Fibroblast of lung (primary cell): ENCODE data around the gene CRYBB1. TPM values are rescaled to one million over a fixed set of nuclear protein-coding genes. Genes with fewer than 3 reads are reported as not detected.

Experiments used
- DNase-seq, 2 donors: peaks; one replicate each; pipeline versions ENCODE4 v3.0.0 to v3.0.0-alpha.2; 2010; ENCODE audit warnings: low read depth in 2 of 2
- H2AFZ ChIP-seq: 2 replicates; pipeline ENCODE4 v1.5.1; 2012; ENCODE audit warnings: low read length, control low read depth, inconsistent platforms
- H3K27ac ChIP-seq: 2 replicates; pipeline ENCODE4 v1.5.1; 2011; ENCODE audit warnings: low read length, control low read depth; ENCODE audit not compliant: insufficient read depth
- H3K27me3 ChIP-seq: 2 replicates; pipeline ENCODE4 v1.5.1; 2011; ENCODE audit warnings: mild to moderate bottlenecking, low read length; ENCODE audit not compliant: control insufficient read depth, insufficient read depth
- H3K36me3 ChIP-seq: 2 replicates; pipeline ENCODE4 v1.5.1; 2011; ENCODE audit warnings: low read length; ENCODE audit not compliant: control insufficient read depth, insufficient read depth
- H3K4me1 ChIP-seq: 2 replicates; pipeline ENCODE4 v1.5.1; 2011; ENCODE audit warnings: low read length; ENCODE audit not compliant: control insufficient read depth, insufficient read depth; ENCODE audit errors: extremely low read depth
- H3K4me2 ChIP-seq: 2 replicates; pipeline ENCODE4 v1.5.1; 2011; ENCODE audit warnings: low read length, control low read depth; ENCODE audit not compliant: insufficient read depth; ENCODE audit errors: extremely low read depth
- H3K4me3 ChIP-seq, 4 experiments: fragments of 200-600 bp in 1 of 4; sonication (generic) in 1 of 4; replicated peaks in 1 of 4; 2 replicates each; pipeline ENCODE4 v1.5.1; 2011 to 2016; ENCODE audit warnings: low read length in 4 of 4, low read depth in 3 of 4, mild to moderate bottlenecking in 3 of 4, control low read depth in 2 of 4, inconsistent platforms in 1 of 4, mixed read lengths in 1 of 4; ENCODE audit not compliant: insufficient read depth in 1 of 4; ENCODE audit errors: control extremely low read depth in 1 of 4
- H3K79me2 ChIP-seq: 2 replicates; pipeline ENCODE4 v1.5.1; 2012; ENCODE audit warnings: mild to moderate bottlenecking, low read length, inconsistent platforms; ENCODE audit not compliant: control insufficient read depth, insufficient read depth
- H3K9ac ChIP-seq: 2 replicates; pipeline ENCODE4 v1.5.1; 2011; ENCODE audit warnings: mild to moderate bottlenecking, low read length, control low read depth; ENCODE audit not compliant: insufficient read depth
- H3K9me3 ChIP-seq: 2 replicates; pipeline ENCODE4 v1.5.1; 2012; ENCODE audit warnings: low read depth, low read length; ENCODE audit not compliant: control insufficient read depth, insufficient read depth
- H4K20me1 ChIP-seq: 2 replicates; pipeline ENCODE4 v1.5.1; 2011; ENCODE audit warnings: low read length; ENCODE audit not compliant: control insufficient read depth, insufficient read depth; ENCODE audit errors: extremely low read depth
- CTCF ChIP-seq, 2 donors: IDR thresholded peaks in 1 of 2; conservative IDR thresholded peaks in 1 of 2; 1 replicate in 1 of 2; 2 replicates in 1 of 2; pipeline ENCODE4 v1.5.1; 2011 to 2012; ENCODE audit warnings: low read length in 2 of 2, control low read depth in 1 of 2, inconsistent platforms in 1 of 2, low read depth in 1 of 2, mild to moderate bottlenecking in 1 of 2
- EZH2 ChIP-seq: IDR thresholded peaks from 2 replicates; pipeline ENCODE4 v1.5.1; 2012; ENCODE audit warnings: low read length, control low read depth, mild to moderate bottlenecking; ENCODE audit errors: missing control alignments
- polyA plus RNA-seq, 2 donors: library from polyadenylated mRNA; depleted of rRNA in 1 of 2; stranded (reverse) in 1 of 2; unstranded in 1 of 2; fragments of >200 nt; gene quantifications; 2 replicates each; pipeline ENCODE4 v1.2.1, GENCODE V29; 2011 to 2012; ENCODE audit warnings: missing spikeins in 1 of 2
- total RNA-seq: library from RNA; depleted of rRNA; stranded (reverse); fragments of >200 nt; gene quantifications from 2 replicates; pipeline ENCODE4 v1.2.1, GENCODE V29; 2014

CRYBB1 gene
- total and polyA plus RNA-seq, 2 donors (not counting 1 experiment from before 2014, with no cell fraction given): not detected

DNA sequence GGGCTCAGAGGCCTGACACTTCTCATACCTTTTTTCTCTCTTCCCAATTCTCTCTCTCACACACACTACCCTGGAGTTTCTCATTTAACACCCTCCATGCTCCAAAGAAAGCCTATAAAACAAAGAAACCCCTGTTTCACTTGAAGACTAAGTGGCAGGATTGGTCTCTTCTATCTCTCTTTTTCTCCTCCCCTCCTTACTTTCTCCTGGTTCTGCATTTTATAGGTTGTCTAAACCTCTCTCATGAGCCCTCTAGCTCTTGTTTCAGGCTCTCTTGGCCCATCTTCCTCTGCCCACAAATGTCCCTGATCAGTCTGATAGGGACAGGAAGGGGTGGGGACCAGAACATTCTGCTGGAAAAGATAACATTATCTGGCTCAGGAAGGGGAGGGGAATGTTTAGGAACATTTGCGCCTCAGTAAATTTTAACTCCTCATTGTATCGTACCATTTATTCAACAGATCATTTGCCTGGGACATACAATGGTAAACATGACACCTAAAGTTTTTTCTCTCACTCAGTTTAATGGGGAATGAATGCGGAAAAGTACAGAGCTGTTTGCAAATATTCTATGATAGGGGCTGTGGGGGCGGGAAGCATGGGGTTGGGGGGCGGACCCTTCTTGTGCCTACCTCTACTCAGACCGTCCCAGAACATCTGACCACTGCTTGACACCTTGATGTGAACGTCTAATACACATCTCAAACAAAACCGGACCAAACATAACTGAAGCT lies 14.8 kb upstream of the CRYBB1 start:
- Histone ChIP-seq H3K79me2 (no peaks in the 10 kb centered on the region), H2AFZ (no peak overlapping the region), H3K27ac (no peak overlapping the region), H3K27me3 (no peaks in the 10 kb centered on the region), H3K4me2 (no peak overlapping the region), H3K36me3 (no peaks in the 10 kb centered on the region), H3K9me3 (no peaks in the 10 kb centered on the region), H4K20me1 (no peaks in the 10 kb centered on the region), H3K4me3 (no peak overlapping the region), H3K4me1 (no peaks in the 10 kb centered on the region), H3K9ac (no peak overlapping the region)
- DNase-seq: no peak
- TF ChIP-seq CTCF (conservative IDR thresholded peaks at IDR 0.05 in 1 of 2, IDR thresholded peaks at IDR 0.05 in 1 of 2; ENCODE audit: low read depth in 1 of 2, low read length in 2 of 2) (no peak), EZH2 (no peak)

DNA sequence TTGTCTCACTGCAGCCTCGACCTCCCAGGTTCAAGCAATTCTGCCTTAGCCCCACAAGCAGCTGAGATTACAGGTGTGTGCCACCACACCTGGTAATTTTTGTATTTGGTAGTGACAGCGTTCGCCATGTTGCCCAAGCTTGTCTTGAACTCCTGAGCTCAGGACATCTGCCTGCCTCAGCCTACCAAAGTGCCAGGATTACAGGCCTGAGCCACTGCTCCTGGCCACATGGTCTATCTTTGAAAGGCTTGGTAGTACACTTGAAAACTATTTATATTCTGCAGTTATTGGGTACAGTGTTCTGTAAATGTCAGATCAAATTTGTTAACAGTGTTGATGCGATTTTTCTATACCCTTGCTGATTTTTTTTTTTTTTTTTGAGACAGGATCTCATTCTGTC lies 13.5 kb upstream of the CRYBB1 start:
- TF ChIP-seq CTCF (conservative IDR thresholded peaks at IDR 0.05 in 1 of 2, IDR thresholded peaks at IDR 0.05 in 1 of 2; ENCODE audit: low read depth in 1 of 2, low read length in 2 of 2) (no peak), EZH2 (no peak)
- no peak for DNase-seq
- no peak overlapping the region for H3K9ac ChIP-seq
- H3K9me3 ChIP-seq: no peaks in the 10 kb centered on the region
- no peak overlapping the region for H2AFZ ChIP-seq
- H3K27ac ChIP-seq: no peak overlapping the region
- no peak overlapping the region for H3K4me3 ChIP-seq
- H3K4me1 ChIP-seq: no peaks in the 10 kb centered on the region
- H3K4me2 ChIP-seq: no peak overlapping the region
- H4K20me1 ChIP-seq: no peaks in the 10 kb centered on the region
- no peaks in the 10 kb centered on the region for H3K36me3 ChIP-seq
- no peaks in the 10 kb centered on the region for H3K27me3 ChIP-seq
- no peaks in the 10 kb centered on the region for H3K79me2 ChIP-seq

- no peak for DNase-seq
- Histone ChIP-seq H3K27ac (no peak overlapping the region), H2AFZ (no peak overlapping the region), H4K20me1 (no peaks in the 10 kb centered on the region), H3K4me3 (no peak overlapping the region), H3K9me3 (no peaks in the 10 kb centered on the region), H3K4me1 (no peaks in the 10 kb centered on the region), H3K79me2 (no peaks in the 10 kb centered on the region), H3K4me2 (no peak overlapping the region), H3K27me3 (no peaks in the 10 kb centered on the region), H3K36me3 (no peaks in the 10 kb centered on the region), H3K9ac (no peak overlapping the region)
- no peak for TF ChIP-seq CTCF (conservative IDR thresholded peaks at IDR 0.05 in 1 of 2, IDR thresholded peaks at IDR 0.05 in 1 of 2; ENCODE audit: low read depth in 1 of 2, low read length in 2 of 2)
- TF ChIP-seq EZH2: no peak
Observed at GRCh38 chr22:26629988-26630761, 12.3 kb upstream of the CRYBB1 start.
